IPS-NIHi7 (cell line): ENCODE measurements around the gene TM7SF3.

Experiments
- DNase-seq: peaks from one replicate; pipeline ENCODE4 v3.0.0; 2012; ENCODE audit warnings: mixed read lengths; ENCODE audit errors: extremely low spot score

TM7SF3 gene

DNA sequence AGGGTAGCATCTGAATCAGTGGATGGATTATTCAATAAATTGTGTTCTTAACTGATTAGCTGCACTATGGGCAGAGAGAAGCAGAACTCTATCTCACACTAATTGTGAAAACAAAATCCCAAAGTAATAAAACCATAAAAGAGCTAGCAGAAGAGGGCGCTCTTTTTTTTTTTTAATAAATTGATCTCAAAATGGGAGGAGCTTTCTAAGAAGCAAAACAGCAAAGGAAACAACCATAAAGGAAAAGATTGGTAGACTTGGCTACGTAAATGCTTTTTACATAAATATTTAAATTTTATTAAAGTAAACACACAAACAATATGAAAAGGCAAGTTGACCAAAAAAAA, 1.5 kb upstream of the TM7SF3 start:
- DNase-seq: no peak

- no peak for DNase-seq
These were observed 910 bp upstream of the TM7SF3 start for GRCh38 chr12:27014859-27015729.

DNA sequence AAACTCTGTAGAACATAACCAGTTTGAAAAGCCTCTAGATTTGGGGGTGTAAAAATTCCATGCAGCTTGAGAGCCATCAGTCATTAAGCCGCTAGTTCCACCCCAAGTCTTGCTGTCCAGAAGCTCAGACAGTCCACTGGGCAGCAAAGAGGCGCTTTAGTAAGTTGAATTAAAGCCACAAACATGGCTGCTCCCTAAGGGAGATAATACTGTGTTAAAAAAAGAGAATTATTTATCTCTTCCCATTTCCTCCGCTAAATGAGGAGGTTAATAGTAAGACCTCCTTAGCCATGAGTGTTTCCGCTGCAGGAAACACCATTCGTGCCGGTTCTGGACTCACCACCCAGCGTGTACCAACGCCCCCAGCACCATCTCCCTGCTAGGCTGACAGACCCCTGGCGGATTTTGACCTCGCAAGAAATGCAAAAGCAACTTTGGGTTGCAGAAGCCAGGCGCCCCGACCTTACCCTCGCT, 536 bp downstream of the TM7SF3 start:
- no peak for DNase-seq

GRCh38 chr12:27012982-27013255, 1.3 kb downstream of the TM7SF3 start:
- no peak for DNase-seq

DNA sequence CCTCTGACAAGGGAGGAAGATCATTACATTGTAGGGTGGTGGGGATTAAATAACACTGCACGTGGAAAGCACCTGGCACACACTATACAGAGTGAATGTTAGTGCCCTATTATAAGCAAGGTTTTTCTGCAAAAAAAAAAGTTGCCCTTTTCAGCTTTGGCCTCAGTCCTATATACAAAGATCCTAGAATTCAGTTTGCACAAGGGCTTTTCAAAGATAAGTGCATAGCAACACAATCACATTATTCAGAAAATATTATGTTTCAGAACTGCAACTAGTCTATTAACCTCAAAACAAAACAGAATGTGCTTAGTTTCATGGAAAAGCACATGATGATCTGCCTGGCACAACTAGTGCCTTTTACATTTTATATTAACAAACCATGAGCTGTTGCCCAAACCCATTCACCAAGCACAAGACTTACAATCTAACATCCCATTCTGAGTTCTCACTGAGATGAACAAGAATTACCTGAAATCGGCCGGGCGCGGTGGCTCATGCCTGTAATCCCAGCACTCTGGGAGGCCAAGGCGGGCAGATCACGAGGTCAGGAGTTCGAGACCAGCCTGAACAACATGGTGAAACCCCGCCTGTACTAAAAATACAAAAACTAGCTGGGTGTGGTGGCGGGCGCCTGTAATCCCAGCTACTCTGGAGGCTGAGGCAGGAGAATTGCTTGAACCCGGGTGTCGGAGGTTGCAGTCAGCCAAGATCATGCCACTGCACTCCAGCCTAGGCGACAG, 1.8 kb downstream of the TM7SF3 start:
- DNase-seq: no peak

DNA sequence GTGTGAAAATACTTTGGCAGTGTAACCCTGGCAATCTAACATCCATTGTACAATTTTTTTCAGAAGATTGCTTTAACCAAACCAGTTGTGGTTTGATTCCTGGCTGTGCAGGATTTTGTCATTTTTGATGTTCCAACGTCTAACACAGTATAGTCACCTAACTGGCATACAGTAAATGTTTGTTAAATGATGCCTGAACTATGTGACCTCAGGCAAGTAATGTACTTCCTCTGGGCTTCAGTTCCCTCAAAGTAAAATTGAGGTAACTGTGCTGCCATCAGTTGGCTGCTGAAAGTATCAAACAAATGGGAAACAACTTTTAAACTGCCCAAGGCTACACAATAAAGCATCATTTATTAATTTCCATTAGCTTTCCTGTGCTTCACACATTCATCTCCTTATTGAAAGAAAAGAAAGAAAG, 4.3 kb downstream of the TM7SF3 start:
- no peak for DNase-seq

DNA sequence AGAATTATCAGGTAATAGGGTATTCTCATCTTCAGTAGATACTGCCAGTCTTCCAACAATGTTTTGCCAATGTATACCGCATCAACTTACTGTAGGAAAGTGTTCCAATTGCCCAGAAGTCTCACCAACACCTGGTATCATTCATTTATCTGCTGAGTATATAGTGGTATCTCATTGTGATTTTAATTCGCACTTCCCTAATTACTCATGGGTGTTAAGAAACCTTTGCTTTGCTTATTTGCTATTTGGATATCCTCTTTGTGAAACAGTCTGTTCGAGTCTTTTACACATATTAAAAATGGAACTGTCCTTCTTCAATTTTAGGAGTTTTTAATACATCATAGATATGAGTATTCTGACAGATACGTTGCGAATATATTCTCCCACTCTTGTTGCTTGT, 6.1 kb downstream of the TM7SF3 start:
- DNase-seq: no peak

DNA sequence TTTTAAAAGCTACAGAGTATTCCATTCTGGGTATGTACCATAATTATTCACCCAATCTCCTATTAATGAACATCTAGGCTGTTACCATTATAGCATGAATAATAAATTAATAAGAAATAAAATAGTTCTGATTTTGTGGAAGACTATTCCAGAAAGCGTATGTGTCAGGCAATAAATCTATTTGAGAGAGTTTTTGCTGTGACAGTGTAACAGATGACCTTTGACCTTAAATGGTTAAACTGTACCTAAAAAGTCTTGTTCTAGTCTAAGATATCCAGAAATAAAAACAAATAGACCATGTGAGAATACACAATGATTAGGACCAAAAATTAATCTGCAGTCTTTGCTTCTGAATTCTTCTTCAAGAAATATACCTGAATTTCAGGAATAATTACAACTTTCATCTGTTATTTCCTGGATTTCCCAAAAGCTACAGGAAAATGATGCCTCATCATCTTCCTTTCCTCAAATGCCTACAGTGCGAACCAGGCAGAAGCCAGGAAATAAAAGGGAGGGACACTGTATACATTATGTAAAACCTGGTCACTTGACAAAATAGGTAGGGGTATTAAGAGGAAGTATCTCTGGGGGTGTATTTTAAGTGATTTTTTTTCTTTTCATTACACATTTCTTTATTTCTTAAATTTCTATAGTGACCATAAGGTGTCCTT, 7.3 kb downstream of the TM7SF3 start:
- DNase-seq: no peak

- DNase-seq: no peak
These were observed 8.7 kb downstream of the TM7SF3 start for GRCh38 chr12:27005495-27005894.

DNA sequence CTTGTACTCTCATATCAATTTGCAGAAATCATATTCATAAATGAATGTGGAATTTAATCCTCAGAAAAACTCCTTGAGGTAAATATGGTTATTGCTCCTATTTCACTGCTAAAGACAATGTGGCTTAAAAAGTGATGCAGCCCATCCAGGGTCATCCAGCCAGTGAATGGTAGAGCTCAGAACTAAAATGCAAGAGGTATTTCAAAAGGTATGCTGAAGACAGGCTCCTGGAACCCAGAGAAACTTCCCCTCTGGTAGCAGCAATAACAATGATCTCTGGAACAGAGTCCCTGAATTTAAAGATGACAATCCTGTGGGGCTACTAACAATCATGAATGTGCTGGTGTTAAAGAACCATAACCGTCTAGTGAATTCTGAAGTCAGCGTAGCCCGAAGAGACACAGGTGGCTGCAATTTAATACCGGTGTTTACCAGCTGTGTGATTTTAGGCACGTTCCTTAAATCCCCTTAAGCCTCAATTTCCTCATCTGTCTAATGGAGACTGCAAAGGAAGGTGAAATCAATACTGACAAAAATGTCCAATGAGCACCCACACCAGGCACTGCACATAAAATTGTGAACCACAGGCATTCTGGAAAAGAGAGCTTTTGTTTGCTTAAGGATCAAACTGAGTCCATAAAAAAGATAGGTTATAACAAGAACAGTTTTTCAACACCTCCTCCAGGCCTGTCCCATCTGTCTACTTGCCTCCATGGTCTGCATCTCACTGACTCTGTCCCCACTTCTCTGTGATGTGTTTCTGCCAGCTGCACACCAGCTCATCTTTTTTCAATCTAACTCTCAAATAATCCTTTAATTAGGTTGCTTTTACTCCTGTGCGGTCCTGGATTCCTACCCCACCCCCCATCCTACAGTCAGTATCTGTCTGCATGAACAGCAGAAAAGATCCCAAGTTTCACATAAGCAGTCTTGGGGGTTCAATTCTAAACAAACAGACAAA, 10.5 kb downstream of the TM7SF3 start:
- no peak for DNase-seq

DNA sequence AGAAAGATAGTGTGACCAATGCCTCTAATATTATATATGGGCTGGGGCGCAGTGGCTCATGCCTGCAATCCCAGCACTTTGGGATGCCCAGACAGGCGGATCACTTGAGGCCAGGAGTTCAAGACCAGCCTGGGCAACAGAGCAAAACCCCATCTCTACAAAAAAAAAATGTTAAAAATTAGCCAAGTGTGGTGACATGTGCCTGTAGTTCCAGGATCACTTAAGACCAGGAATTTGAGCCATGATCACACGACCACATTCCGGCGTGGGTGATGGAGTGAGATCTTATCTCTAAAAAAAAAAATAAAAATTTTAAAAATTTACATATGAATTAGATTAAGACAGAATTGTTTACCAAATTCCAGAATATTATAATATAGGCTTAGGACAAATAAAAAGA, 12.0 kb downstream of the TM7SF3 start:
- DNase-seq: no peak

DNA sequence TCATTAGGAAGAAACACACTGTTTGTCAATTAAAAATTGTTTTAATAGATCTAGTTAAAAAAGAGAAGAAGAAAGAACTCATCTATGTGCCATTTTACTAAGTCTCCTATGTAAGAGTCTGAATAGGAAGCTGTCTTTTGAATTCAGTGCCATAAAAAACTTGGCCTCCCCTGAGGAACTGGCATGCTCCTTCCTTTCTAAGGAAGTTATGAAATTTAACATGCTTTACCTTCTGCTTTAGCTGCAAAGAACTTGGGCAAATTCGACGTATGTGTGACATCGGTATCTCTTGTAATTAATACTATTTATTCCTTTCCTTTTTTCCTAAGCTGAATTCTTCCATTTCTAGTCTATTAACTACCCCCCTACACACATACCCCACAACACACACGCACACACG, 12.5 kb downstream of the TM7SF3 start:
- DNase-seq: no peak

- DNase-seq: no peak
These were observed 13.2 kb downstream of the TM7SF3 start for GRCh38 chr12:27000961-27001360.

DNA sequence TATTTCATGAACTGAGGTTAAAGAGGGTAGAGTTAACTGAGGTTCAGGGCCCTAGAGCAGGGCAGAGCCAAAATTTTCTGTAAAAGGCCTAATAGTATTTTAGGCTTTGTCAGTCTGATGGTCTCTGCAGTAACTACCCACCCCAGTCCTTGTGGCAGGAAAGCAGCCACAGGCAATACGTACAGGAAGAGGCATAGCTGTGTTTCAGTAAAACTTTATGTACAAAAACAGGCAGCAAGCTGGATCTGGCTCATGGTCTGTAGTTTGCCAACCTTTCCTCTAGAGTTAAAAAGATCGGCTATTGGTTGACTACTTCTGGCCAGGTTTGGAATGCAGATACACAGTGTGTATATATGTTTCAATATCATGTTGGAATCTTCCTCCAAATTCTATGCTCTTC, 17.2 kb downstream of the TM7SF3 start:
- DNase-seq: no peak

- DNase-seq: no peak
These were observed 18.5 kb downstream of the TM7SF3 start for GRCh38 chr12:26995706-26996105.

DNA sequence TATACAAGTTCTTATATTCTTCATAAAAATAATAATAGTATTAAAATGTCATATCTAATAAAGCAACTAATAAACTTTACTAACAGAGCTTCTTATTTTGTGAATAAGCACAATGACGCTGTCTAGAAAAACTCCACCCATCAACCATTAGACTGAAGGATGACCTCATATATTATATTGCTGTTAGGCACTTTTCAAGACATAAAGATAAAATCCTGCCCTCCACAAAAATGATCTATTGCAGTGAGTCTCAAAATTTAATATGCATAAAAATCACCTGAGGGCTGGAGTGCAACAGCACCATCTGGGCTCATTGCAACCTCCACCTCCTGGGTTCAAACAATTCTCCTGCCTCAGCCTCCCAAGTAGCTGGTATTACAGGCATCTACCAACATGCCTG, 20.1 kb downstream of the TM7SF3 start:
- DNase-seq: no peak

DNA sequence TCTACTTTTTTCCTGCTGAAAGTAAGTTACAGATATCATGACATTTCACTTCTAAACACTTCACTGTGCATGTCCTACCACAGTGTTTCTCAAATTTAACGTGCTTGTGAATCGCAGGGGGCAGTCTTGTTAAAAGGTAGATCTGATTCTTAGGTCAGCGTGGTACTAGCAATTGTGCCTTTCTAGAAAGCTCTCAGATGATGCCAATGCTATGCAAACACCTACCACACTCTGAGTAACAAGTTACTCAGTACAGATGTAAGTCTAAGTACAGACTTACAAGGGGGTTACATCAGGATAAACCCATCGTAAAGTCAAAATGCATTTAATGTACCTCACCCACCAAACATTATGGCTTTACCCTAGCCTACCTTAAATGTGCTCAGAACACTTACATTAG, 22.4 kb downstream of the TM7SF3 start:
- no peak for DNase-seq

GRCh38 chr12:26989873-26990272, 24.3 kb downstream of the TM7SF3 start:
- DNase-seq: no peak

GRCh38 chr12:26988703-26989102, 25.5 kb downstream of the TM7SF3 start:
- no peak for DNase-seq

- no peak for DNase-seq
These were observed 26.4 kb downstream of the TM7SF3 start for GRCh38 chr12:26987634-26988424.

DNA sequence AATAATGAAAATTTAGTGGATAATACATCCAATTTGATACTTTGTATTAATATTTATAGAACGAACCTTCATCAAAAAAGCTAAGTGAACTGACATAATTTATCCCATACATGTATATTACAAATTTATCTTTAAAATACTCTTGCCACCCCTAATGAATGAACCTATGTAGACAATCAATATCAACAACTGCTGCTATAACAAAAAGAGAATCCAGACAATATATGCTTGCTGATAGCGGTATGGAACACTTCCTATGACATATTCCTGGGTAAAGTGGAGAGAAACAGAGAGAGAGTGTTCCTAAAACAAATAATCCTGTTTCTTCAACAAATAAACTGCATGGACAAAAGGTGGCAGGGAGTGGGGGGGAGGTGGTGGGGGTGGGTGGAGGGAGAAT, 31.3 kb downstream of the TM7SF3 start:
- no peak for DNase-seq
